Activated T-helper 1 cell treated with anti-CD3 and anti-CD28 coated beads, Interleukin-12 subunit alpha, Interleukin-12 subunit beta, Interleukin-2, Interleukin-4 antibody, amounts not matched to agents 30 ng/mL and 10 ng/mL and 1 ng/mL, durations not matched to agents 14 hours and 24 hours and 36 hours (primary cell): ENCODE results near the gene INSL3. TPM values are rescaled to one million over a fixed set of nuclear protein-coding genes. Genes with fewer than 3 reads are reported as not detected.

ENCODE experiments used
- total RNA-seq: library from RNA; stranded (reverse); gene quantifications from 2 replicates; pipeline ENCODE4 v1.2.3, GENCODE V29; 2022

INSL3 gene
- total RNA-seq, 1 donor from 2014 or later: 9.3 TPM

Other genes with a start within 250 kb of the INSL3 start
- gene UNC13A, start 133.2 kb downstream of the INSL3 start, total RNA-seq: 0.02 TPM in 1 of 2 replicates, not detected in the other
- gene MAP1S, start 102.0 kb downstream of the INSL3 start, total RNA-seq: 81.7 and 83.7 TPM in 2 replicates
- gene FCHO1, start 70.0 kb downstream of the INSL3 start, total RNA-seq: 88.6 and 93.6 TPM in 2 replicates
- not detected in 2 replicates for gene B3GNT3, start 26.4 kb downstream of the INSL3 start, total RNA-seq
- 222 and 227 TPM in 2 replicates for gene JAK3, start 26.5 kb upstream of the INSL3 start, total RNA-seq
- gene RPL18A, start 38.4 kb upstream of the INSL3 start, total RNA-seq: 2,494 and 2,556 TPM in 2 replicates
- gene SLC5A5, start 50.4 kb upstream of the INSL3 start, total RNA-seq: 1.1 TPM in 2 replicates
- 122 and 128 TPM in 2 replicates for gene CCDC124, start 111.5 kb upstream of the INSL3 start, total RNA-seq
- not detected in 2 replicates for gene KCNN1, start 145.6 kb upstream of the INSL3 start, total RNA-seq
- 45.0 and 46.1 TPM in 2 replicates for gene ARRDC2, start 186.7 kb upstream of the INSL3 start, total RNA-seq